Endothelial cell of umbilical vein (primary cell): ENCODE measurements around the gene DNAAF5. TPM values are rescaled to one million over a fixed set of nuclear protein-coding genes. Genes with fewer than 3 reads are reported as not detected.

Experiments used
- Bru-seq: library from RNA; stranded (reverse); fragments of 400-500 nt; gene quantifications from one replicate; lab custom pipeline; 2021; lab: Mats Ljungman, UMichigan
- BruChase-seq, 2 experiments: library from RNA; stranded (reverse); fragments of 400-500 nt; gene quantifications; one replicate each; lab custom pipeline; 2021; lab: Mats Ljungman, UMichigan
- BruUV-seq: library from RNA; stranded (reverse); fragments of 400-500 nt; replicated peaks from 2 replicates; lab custom pipeline; 2021; lab: Mats Ljungman, UMichigan
- CTCF ChIA-PET: fragments of 300-600, 350-600 bp; sonication (Branson Sonifier 250); formaldehyde crosslinking; loops from one replicate; lab custom pipeline; 2021; ENCODE audit warnings: antibody characterized with exemption, inconsistent platforms; lab: Charles Lee
- POLR2A ChIA-PET: fragments of 300-600, 350-600 bp; sonication (Branson Sonifier 250); formaldehyde crosslinking; loops from one replicate; lab custom pipeline; 2021; ENCODE audit warnings: antibody characterized with exemption, inconsistent platforms; lab: Charles Lee
- DNase-seq: peaks from one replicate; pipeline ENCODE4 v3.0.0-alpha.2; 2011; ENCODE audit warnings: low read depth, low spot score
- FAIRE-seq: peaks from 2 replicates; lab custom pipeline; 2011; peaks lifted over from hg19 to GRCh38; lab: Jason Lieb, UNC
- H2AFZ ChIP-seq: 2 replicates; pipeline ENCODE4 v1.6.0; 2012; ENCODE audit warnings: low read depth, low read length, control low read depth, inconsistent platforms
- H3K27ac ChIP-seq: 2 replicates; pipeline ENCODE4 v1.5.1; 2011; ENCODE audit warnings: low read depth, mild to moderate bottlenecking, control low read depth, low read length, moderate library complexity; ENCODE audit not compliant: insufficient read depth
- H3K27me3 ChIP-seq, 2 experiments: 2 replicates each; pipeline versions ENCODE4 v1.6.0 to v1.6.1; 2011; ENCODE audit warnings: low read length in 2 of 2, mixed read lengths in 1 of 2; ENCODE audit not compliant: control insufficient read depth in 2 of 2, insufficient read depth in 2 of 2
- H3K36me3 ChIP-seq, 2 experiments: 2 replicates in 1 of 2; 3 replicates in 1 of 2; pipeline ENCODE4 v1.5.1; 2011; ENCODE audit warnings: low read length in 2 of 2, mild to moderate bottlenecking in 1 of 2, moderate library complexity in 1 of 2; ENCODE audit not compliant: control insufficient read depth in 2 of 2, insufficient read depth in 2 of 2; ENCODE audit errors: extremely low read depth in 1 of 2
- H3K4me1 ChIP-seq: 3 replicates; pipeline ENCODE4 v1.5.1; 2011; ENCODE audit warnings: mild to moderate bottlenecking, low read length; ENCODE audit not compliant: control insufficient read depth, insufficient read depth; ENCODE audit errors: extremely low read depth
- H3K4me2 ChIP-seq: 2 replicates; pipeline ENCODE4 v1.6.1; 2011; ENCODE audit warnings: low read length, control low read depth, mixed read lengths; ENCODE audit not compliant: insufficient read depth
- H3K4me3 ChIP-seq, 3 experiments: fragments of 200-600 bp in 1 of 3; sonication (generic), shearing (Covaris generic) in 1 of 3; replicated peaks in 1 of 3; 2 replicates each; pipeline ENCODE4 v1.5.1; 2011 to 2016; ENCODE audit warnings: control low read depth in 3 of 3, low read length in 3 of 3, mild to moderate bottlenecking in 2 of 3, inconsistent platforms in 1 of 3, low read depth in 1 of 3, moderate library complexity in 1 of 3; ENCODE audit not compliant: insufficient read depth in 1 of 3
- H3K79me2 ChIP-seq: 2 replicates; pipeline ENCODE4 v1.6.0; 2012; ENCODE audit warnings: low read length, inconsistent platforms; ENCODE audit not compliant: control insufficient read depth, insufficient read depth
- H3K9ac ChIP-seq: replicated peaks from 2 replicates; pipeline ENCODE3; 2011; ENCODE audit warnings: low read length, control low read depth; ENCODE audit not compliant: insufficient read depth; ENCODE audit errors: extremely low read depth
- H3K9me1 ChIP-seq: replicated peaks from 3 replicates; pipeline ENCODE4 v1.6.0; 2011; ENCODE audit warnings: mild to moderate bottlenecking, low read length; ENCODE audit not compliant: control insufficient read depth, insufficient read depth; ENCODE audit errors: extremely low read depth
- H3K9me3 ChIP-seq: replicated peaks from 2 replicates; pipeline ENCODE4 v1.5.1; 2012; ENCODE audit warnings: low read length, inconsistent platforms; ENCODE audit not compliant: control insufficient read depth, insufficient read depth
- H4K20me1 ChIP-seq: replicated peaks from 2 replicates; pipeline ENCODE3; 2011; ENCODE audit warnings: mild to moderate bottlenecking, low read length; ENCODE audit not compliant: control insufficient read depth, insufficient read depth; ENCODE audit errors: extremely low read depth
- EZH2 ChIP-seq: IDR thresholded peaks from 2 replicates; pipeline ENCODE4 v1.6.1; 2012; ENCODE audit warnings: borderline replicate concordance, low read depth, mild to moderate bottlenecking, moderate library complexity, low read length, inconsistent platforms; ENCODE audit not compliant: severe bottlenecking
- FOS ChIP-seq: IDR thresholded peaks from 2 replicates; pipeline ENCODE4 v1.6.1; 2011; ENCODE audit warnings: mild to moderate bottlenecking, low read length, moderate library complexity, borderline replicate concordance; ENCODE audit not compliant: insufficient read depth
- GATA2 ChIP-seq: IDR thresholded peaks from 2 replicates; pipeline ENCODE4 v1.7.0; 2011; ENCODE audit warnings: low read depth, mild to moderate bottlenecking, moderate library complexity, mixed read lengths, low read length; ENCODE audit not compliant: insufficient read length, insufficient read depth
- JUN ChIP-seq: IDR thresholded peaks from 2 replicates; pipeline ENCODE4 v1.6.1; 2011; ENCODE audit warnings: borderline replicate concordance, low read depth; ENCODE audit not compliant: insufficient read length, insufficient read depth
- MYC ChIP-seq: IDR thresholded peaks from one replicate; pipeline ENCODE4 v1.6.1; 2011; ENCODE audit warnings: mild to moderate bottlenecking, low read depth, low read length
- POLR2A ChIP-seq: IDR thresholded peaks from 2 replicates; pipeline ENCODE4 v1.6.1; 2012; ENCODE audit warnings: low read depth, mild to moderate bottlenecking, control low read depth, low read length
- POLR2AphosphoS5 ChIP-seq: IDR thresholded peaks from 2 replicates; pipeline ENCODE4 v1.6.1; 2012; ENCODE audit warnings: low read depth, mild to moderate bottlenecking, control low read depth, low read length, moderate library complexity; ENCODE audit not compliant: insufficient read depth
- dilution Hi-C: fragments of 300-500 bp; cut with MboI; formaldehyde crosslinking; loops from one replicate; pipeline ENCODE4 v1.15.0; 2019; ENCODE audit warnings: low sequenced_read_pairs; ENCODE audit not compliant: extremely low pct_ligation_motif_present
- intact Hi-C: fragments of 100-400 bp; cut with micrococcal nuclease; formaldehyde crosslinking; loops from one replicate; pipeline ENCODE4 v1.10.0; 2022
- long read RNA-seq: library from polyadenylated mRNA; stranded (forward); transcript quantifications from one replicate; pipeline ENCODE4 v2.0.0, GENCODE V29; 2021
- polyA minus RNA-seq, 3 experiments: library from RNA; depleted of rRNA, polyadenylated mRNA; stranded (reverse); fragments of >200 nt; gene quantifications; 1 replicate in 1 of 3; 2 replicates in 2 of 3; pipeline ENCODE4 v1.2.3, GENCODE V29; 2011
- polyA plus RNA-seq, 4 experiments: library from polyadenylated mRNA; depleted of rRNA in 3 of 4; stranded (reverse) in 3 of 4; unstranded in 1 of 4; fragments of >200 nt; gene quantifications; 2 replicates each; pipeline versions ENCODE4 v1.2.1 to v1.2.3, GENCODE V29; 2011 to 2012; ENCODE audit warnings: missing spikeins in 1 of 4
- total RNA-seq: library from RNA; stranded (reverse); gene quantifications from 2 replicates; pipeline ENCODE4 v1.2.3, GENCODE V29; 2021
- TF ChIP-seq, protein P1 (sequence below), 2 donors: IDR thresholded peaks; 1 replicate in 1 of 2; 2 replicates in 1 of 2; pipeline ENCODE4 v1.5.1; 2011; ENCODE audit warnings: low read length in 2 of 2, mild to moderate bottlenecking in 2 of 2, moderate library complexity in 2 of 2, control low read depth in 1 of 2, inconsistent platforms in 1 of 2, low read depth in 1 of 2; ENCODE audit not compliant: insufficient read depth in 1 of 2; ENCODE audit errors: extremely low read depth in 1 of 2
- TF ChIP-seq, protein P2 (sequence below): IDR thresholded peaks from 2 replicates; pipeline ENCODE4 v1.6.1; 2011; ENCODE audit not compliant: insufficient read depth, insufficient read length

The DNAAF5 gene
- total RNA-seq (45.4 and 49.3 TPM in 2 replicates), polyA plus RNA-seq (65.5 and 81.8 TPM in 2 replicates), polyA minus RNA-seq (43.2 and 50.3 TPM in 2 replicates), Bru-seq, nascent RNA (percentile 69 among the genes with signal in this experiment), BruChase-seq, experiment 1, labeled RNA remaining after a 6-hour chase (percentile 69 among the genes with signal in this experiment), BruChase-seq, experiment 2, labeled RNA remaining after a 2-hour chase (percentile 74 among the genes with signal in this experiment)
- polyA plus RNA-seq (2011; cell fraction: cytosol; rRNA removed), result 37.1 and 42.1 TPM in 2 replicates
- polyA plus RNA-seq (2011; cell fraction: nucleus; rRNA removed), result 40.8 and 41.7 TPM in 2 replicates
- 23.0 and 27.0 TPM in 2 replicates for polyA plus RNA-seq (2012)
- polyA minus RNA-seq (2011; cell fraction: cytosol; rRNA and poly(A)+ RNA removed), result 40.9 TPM
- polyA minus RNA-seq (2011; cell fraction: nucleus; rRNA and poly(A)+ RNA removed), result 23.3 and 31.6 TPM in 2 replicates
- long read RNA-seq, transcript DNAAF5-201 (13 exons, 3,410 nt), result major isoform, 82 of 121 reads
- long read RNA-seq, partial matches to known transcripts, result 14 of 121 reads
- long read RNA-seq, other reads (novel, unspliced or antisense), result 25 of 121 reads

- peaks cover 15% of the 10 kb centered on the region for H3K4me1 ChIP-seq
- H3K4me3 ChIP-seq, result peak within 1 kb of the TSS; percentile 38 to 57 (median 42)
- H3K36me3 ChIP-seq, result peaks cover 0 to 9% of the 10 kb centered on the region in 2 experiments
- peak within 1 kb of the TSS; percentile 21 for H2AFZ ChIP-seq
- TF ChIP-seq MYC, result peak; percentile 98
- no peak for TF ChIP-seq EZH2
- TF ChIP-seq, protein P1, sequence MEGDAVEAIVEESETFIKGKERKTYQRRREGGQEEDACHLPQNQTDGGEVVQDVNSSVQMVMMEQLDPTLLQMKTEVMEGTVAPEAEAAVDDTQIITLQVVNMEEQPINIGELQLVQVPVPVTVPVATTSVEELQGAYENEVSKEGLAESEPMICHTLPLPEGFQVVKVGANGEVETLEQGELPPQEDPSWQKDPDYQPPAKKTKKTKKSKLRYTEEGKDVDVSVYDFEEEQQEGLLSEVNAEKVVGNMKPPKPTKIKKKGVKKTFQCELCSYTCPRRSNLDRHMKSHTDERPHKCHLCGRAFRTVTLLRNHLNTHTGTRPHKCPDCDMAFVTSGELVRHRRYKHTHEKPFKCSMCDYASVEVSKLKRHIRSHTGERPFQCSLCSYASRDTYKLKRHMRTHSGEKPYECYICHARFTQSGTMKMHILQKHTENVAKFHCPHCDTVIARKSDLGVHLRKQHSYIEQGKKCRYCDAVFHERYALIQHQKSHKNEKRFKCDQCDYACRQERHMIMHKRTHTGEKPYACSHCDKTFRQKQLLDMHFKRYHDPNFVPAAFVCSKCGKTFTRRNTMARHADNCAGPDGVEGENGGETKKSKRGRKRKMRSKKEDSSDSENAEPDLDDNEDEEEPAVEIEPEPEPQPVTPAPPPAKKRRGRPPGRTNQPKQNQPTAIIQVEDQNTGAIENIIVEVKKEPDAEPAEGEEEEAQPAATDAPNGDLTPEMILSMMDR (IDR thresholded peaks at IDR 0.05; ENCODE audit: extremely low read depth in 1 of 2, insufficient read depth in 1 of 2, low read depth in 1 of 2, low read length in 2 of 2), result no peak
- no peak for TF ChIP-seq GATA2
- TF ChIP-seq POLR2AphosphoS5, result peak; percentile 89
- peak; percentile 53 for TF ChIP-seq POLR2A
- TF ChIP-seq FOS, result no peak
- TF ChIP-seq, protein P2, sequence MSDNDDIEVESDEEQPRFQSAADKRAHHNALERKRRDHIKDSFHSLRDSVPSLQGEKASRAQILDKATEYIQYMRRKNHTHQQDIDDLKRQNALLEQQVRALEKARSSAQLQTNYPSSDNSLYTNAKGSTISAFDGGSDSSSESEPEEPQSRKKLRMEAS, result peak; percentile 91
- TF ChIP-seq JUN, result no peak
- intact Hi-C loops (loop anchor here (2.0 to 5.0 kb wide), 2 partner anchors 121 to 209 kb away; partner anchors contain the start of gene PDGFA), dilution Hi-C loops (no loop called here)
- peak within 1 kb of the TSS; percentile 19 for H3K27ac ChIP-seq
- ChIA-PET CTCF (interaction anchor here (1.6 kb wide), 1 partner anchor 206 kb away, joined by 4 read pairs; no protein-coding TSS in a partner anchor), POLR2A (interaction anchor here (0.7 kb wide), 1 partner anchor 122 kb away, joined by 4 read pairs; no protein-coding TSS in a partner anchor)
- BruUV-seq, result TSS peak; percentile 88
- DNase-seq (peak; percentile 79), FAIRE-seq (peak; percentile 88)
- no peaks in the 10 kb centered on the region for H4K20me1 ChIP-seq
- H3K27me3 ChIP-seq, result no peaks in the 10 kb centered on the region
- peak within 1 kb of the TSS; percentile 52 for H3K4me2 ChIP-seq
- H3K9ac ChIP-seq, result peak within 1 kb of the TSS; percentile 44
- peaks cover 27% of the 10 kb centered on the region for H3K79me2 ChIP-seq
- no peaks in the 10 kb centered on the region for H3K9me3 ChIP-seq
- H3K9me1 ChIP-seq, result no peaks in the 10 kb centered on the region
Observed at GRCh38 chr7:726084-726853, at the start of gene DNAAF5. DNAAF5 (plus strand) TSS chr7:726699; CDS start chr7:726721, 22 bp downstream.
